ENCODE results near the gene ATAT1.

DNA sequence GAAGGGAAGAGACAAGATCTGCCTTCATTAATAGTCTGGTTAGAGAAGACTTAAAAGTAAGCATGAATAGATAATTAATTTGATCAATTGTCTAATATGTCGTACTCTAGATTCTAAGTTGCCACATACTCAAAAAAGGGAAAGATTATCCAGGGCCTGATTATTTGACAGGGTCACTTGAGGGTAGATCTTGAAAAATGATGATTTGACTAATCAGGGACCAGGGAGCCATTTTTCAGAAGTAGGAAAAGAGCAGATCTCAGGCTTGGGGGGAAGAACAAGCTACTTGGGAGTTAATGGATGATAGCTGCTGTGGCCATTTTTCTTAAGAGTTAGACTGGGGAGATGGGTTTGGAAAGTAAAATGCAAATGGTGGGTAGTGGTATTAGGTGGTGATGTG, 34.4 kb upstream of the ATAT1 start:
- TF ChIP-seq ZFP3 (CRISPR knock-in tag; IDR thresholded peaks at IDR 0.05) (no peak), RARB (CRISPR knock-in tag; IDR thresholded peaks at IDR 0.05) (no peak), ISL1 (CRISPR knock-in tag; IDR thresholded peaks at IDR 0.05) (no peak), ESRRG (CRISPR knock-in tag; IDR thresholded peaks at IDR 0.05) (no peak), TOX (CRISPR knock-in tag; IDR thresholded peaks at IDR 0.05; ENCODE audit: borderline replicate concordance) (no peak), SNAI2 (CRISPR knock-in tag; IDR thresholded peaks at IDR 0.05) (no peak), ARNTL (CRISPR knock-in tag; IDR thresholded peaks at IDR 0.05; ENCODE audit: borderline replicate concordance, low read depth) (no peak), ZC3H10 (CRISPR knock-in tag; IDR thresholded peaks at IDR 0.05) (no peak)
- TF ChIP-seq, protein P1, sequence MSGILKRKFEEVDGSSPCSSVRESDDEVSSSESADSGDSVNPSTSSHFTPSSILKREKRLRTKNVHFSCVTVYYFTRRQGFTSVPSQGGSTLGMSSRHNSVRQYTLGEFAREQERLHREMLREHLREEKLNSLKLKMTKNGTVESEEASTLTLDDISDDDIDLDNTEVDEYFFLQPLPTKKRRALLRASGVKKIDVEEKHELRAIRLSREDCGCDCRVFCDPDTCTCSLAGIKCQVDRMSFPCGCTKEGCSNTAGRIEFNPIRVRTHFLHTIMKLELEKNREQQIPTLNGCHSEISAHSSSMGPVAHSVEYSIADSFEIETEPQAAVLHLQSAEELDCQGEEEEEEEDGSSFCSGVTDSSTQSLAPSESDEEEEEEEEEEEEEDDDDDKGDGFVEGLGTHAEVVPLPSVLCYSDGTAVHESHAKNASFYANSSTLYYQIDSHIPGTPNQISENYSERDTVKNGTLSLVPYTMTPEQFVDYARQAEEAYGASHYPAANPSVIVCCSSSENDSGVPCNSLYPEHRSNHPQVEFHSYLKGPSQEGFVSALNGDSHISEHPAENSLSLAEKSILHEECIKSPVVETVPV (CRISPR knock-in tag; IDR thresholded peaks at IDR 0.05) = no peak
- TF ChIP-seq, protein P2, sequence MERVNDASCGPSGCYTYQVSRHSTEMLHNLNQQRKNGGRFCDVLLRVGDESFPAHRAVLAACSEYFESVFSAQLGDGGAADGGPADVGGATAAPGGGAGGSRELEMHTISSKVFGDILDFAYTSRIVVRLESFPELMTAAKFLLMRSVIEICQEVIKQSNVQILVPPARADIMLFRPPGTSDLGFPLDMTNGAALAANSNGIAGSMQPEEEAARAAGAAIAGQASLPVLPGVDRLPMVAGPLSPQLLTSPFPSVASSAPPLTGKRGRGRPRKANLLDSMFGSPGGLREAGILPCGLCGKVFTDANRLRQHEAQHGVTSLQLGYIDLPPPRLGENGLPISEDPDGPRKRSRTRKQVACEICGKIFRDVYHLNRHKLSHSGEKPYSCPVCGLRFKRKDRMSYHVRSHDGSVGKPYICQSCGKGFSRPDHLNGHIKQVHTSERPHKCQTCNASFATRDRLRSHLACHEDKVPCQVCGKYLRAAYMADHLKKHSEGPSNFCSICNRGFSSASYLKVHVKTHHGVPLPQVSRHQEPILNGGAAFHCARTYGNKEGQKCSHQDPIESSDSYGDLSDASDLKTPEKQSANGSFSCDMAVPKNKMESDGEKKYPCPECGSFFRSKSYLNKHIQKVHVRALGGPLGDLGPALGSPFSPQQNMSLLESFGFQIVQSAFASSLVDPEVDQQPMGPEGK (CRISPR knock-in tag; IDR thresholded peaks at IDR 0.05; ENCODE audit: borderline replicate concordance) = no peak
- TF ChIP-seq, protein P3, sequence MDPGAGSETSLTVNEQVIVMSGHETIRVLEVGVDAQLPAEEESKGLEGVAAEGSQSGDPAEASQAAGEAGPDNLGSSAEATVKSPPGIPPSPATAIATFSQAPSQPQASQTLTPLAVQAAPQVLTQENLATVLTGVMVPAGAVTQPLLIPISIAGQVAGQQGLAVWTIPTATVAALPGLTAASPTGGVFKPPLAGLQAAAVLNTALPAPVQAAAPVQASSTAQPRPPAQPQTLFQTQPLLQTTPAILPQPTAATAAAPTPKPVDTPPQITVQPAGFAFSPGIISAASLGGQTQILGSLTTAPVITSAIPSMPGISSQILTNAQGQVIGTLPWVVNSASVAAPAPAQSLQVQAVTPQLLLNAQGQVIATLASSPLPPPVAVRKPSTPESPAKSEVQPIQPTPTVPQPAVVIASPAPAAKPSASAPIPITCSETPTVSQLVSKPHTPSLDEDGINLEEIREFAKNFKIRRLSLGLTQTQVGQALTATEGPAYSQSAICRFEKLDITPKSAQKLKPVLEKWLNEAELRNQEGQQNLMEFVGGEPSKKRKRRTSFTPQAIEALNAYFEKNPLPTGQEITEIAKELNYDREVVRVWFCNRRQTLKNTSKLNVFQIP (CRISPR knock-in tag; IDR thresholded peaks at IDR 0.05; ENCODE audit: borderline replicate concordance, low read depth) = no peak
- TF ChIP-seq, protein P4, sequence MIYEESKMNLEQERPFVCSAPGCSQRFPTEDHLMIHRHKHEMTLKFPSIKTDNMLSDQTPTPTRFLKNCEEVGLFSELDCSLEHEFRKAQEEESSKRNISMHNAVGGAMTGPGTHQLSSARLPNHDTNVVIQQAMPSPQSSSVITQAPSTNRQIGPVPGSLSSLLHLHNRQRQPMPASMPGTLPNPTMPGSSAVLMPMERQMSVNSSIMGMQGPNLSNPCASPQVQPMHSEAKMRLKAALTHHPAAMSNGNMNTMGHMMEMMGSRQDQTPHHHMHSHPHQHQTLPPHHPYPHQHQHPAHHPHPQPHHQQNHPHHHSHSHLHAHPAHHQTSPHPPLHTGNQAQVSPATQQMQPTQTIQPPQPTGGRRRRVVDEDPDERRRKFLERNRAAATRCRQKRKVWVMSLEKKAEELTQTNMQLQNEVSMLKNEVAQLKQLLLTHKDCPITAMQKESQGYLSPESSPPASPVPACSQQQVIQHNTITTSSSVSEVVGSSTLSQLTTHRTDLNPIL (CRISPR knock-in tag; IDR thresholded peaks at IDR 0.05; ENCODE audit: low read depth) = no peak
- TF ChIP-seq, protein P5, sequence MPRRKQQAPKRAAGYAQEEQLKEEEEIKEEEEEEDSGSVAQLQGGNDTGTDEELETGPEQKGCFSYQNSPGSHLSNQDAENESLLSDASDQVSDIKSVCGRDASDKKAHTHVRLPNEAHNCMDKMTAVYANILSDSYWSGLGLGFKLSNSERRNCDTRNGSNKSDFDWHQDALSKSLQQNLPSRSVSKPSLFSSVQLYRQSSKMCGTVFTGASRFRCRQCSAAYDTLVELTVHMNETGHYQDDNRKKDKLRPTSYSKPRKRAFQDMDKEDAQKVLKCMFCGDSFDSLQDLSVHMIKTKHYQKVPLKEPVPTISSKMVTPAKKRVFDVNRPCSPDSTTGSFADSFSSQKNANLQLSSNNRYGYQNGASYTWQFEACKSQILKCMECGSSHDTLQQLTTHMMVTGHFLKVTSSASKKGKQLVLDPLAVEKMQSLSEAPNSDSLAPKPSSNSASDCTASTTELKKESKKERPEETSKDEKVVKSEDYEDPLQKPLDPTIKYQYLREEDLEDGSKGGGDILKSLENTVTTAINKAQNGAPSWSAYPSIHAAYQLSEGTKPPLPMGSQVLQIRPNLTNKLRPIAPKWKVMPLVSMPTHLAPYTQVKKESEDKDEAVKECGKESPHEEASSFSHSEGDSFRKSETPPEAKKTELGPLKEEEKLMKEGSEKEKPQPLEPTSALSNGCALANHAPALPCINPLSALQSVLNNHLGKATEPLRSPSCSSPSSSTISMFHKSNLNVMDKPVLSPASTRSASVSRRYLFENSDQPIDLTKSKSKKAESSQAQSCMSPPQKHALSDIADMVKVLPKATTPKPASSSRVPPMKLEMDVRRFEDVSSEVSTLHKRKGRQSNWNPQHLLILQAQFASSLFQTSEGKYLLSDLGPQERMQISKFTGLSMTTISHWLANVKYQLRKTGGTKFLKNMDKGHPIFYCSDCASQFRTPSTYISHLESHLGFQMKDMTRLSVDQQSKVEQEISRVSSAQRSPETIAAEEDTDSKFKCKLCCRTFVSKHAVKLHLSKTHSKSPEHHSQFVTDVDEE (CRISPR knock-in tag; IDR thresholded peaks at IDR 0.05) = no peak
